HTERT RPE-1 (cell line): Measurements from ENCODE around the gene ZNF511.
"Not testable (repeated sequence)": the region's sequence is repeated elsewhere in the genome, so short reads cannot be mapped to it uniquely, and the experiment has no call there.

Source experiments
- in situ Hi-C: fragments of 300-500 bp; cut with MboI; formaldehyde crosslinking; loops from 4 replicates; pipeline ENCODE4 v1.14.3; 2020; ENCODE audit warnings: low sequenced_read_pairs

Gene ZNF511

GRCh38 chr10:133313192-133313591 lies 4.5 kb downstream of the ZNF511 start:
- in situ Hi-C loops, result no loop called here

DNA sequence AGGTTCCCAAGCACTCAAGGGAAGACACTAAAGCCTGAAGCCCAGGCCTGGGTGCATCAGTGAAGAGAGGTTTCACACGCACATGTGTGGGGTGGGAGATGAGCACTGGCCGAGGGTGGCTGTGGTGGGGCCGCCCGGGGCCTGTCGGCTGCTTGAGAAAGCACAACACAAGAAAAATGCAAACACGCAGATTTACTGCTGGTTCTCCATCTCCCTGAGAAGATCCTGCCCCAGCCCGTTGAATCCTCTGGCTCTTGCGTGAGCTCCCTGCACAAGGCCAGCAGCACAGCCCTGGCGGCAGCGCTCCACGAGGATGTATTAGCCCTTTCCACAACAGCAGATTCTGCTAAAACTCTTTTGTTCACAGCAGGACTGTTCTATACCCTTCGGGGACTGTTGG lies 6.2 kb downstream of the ZNF511 start:
- in situ Hi-C loops, result no loop called here

GRCh38 chr10:133315847-133316246 lies 7.1 kb downstream of the ZNF511 start:
- in situ Hi-C loops, result no loop called here

GRCh38 chr10:133316266-133316665 lies 7.6 kb downstream of the ZNF511 start:
- in situ Hi-C loops, result no loop called here

DNA sequence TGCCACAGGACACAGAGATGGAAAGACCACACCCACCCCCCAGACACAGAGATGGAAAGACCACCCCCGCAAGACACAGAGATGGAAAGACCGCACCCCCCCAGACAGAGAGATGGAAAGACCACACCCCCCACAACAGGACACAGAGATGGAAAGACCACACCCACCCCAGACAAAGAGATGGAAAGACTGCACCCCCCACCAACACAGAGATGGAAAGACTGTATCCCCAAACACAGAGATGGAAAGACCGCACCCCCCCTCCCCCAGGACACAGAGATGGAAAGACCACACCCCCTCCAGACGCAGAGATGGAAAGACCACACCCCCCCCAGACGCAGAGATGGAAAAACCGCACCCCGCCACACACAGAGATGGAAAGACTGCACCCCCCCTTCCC lies 8.0 kb downstream of the ZNF511 start:
- in situ Hi-C loops, result no loop called here

GRCh38 chr10:133318494-133319127 lies 9.9 kb downstream of the ZNF511 start:
- in situ Hi-C loops, result no loop called here

GRCh38 chr10:133320852-133321422 lies 12.2 kb downstream of the ZNF511 start:
- in situ Hi-C loops, result not testable (repeated sequence)

DNA sequence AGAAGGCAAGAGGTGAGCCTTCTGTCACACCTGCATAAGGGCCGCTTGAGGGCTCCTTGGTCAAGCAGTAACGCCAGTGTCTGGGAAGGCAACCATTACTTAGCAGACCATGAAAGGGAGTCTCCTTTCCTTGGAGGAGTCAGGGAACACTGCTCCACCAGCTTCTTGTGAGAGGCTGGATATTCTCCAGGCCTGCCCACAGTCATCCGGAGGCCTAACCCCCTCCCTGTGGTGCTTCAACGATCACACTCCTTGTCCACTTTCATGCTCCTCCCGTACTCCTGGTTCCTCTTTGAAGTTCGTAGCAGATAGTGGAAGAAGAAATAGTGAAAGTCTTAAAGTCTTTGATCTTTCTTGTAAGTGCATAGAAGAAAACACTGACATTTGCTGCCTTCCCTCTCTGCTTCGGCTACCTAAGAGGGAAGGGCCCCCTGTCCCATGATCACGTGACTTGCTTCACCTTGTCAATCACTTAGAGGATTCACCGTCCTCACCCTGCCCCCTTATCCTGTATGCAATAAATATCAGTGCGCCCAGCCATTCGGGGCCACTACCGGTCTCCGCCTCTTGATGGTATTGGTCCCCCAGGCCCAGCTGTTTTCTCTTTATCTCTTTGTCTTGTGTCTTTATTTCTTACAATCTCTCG lies 13.5 kb downstream of the ZNF511 start:
- in situ Hi-C loops, result not testable (repeated sequence)

DNA sequence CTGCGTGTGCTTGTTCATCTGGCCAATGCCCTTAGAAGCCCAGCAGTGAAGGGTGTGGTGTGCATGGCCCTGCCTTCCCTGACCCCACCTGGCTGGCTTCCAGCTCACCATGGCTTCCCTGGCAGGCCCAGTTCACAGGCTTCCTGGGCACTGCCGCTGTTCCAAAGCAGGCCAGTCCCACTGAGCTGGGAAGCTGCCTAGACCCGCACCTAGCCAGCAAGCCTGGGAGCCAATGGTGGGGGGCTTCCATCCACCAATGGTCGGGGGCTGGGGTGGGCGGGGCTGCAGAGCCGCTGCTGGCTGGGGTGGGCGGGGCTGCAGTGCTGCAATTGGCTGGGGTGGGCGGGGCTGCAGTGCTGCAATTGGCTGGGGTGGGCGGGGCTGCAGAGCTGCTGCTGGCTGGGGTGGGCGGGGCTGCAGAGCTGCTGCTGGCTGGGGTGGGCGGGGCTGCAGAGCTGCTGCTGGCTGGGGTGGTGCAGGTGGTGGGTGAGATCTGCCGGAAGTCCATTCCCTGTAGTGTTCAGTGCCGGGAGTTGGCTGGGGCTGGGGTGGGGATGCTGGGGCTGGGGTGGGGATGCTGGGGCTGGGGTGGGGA lies 15.6 kb downstream of the ZNF511 start:
- in situ Hi-C loops, result no loop called here

DNA sequence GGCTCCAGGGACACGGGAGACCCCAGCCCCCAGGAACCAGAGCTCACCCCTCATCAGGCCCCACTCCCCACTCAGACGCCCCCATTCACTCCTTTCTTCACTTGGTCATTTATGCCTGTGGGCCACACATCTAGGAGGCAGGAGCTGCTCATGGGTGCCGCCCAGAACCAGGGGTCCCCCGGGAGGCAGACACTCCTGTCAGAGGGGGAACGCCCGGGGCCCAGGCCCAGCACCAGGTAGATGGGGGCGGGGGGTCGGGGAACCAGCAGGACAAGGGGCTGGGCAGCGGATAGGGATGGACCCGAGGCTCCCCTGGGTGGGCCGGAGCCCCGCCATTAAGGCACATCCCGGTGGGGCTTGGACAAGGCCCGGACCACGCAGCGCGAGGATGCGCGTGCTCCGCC lies 16.1 kb downstream of the ZNF511 start:
- in situ Hi-C loops, result no loop called here

DNA sequence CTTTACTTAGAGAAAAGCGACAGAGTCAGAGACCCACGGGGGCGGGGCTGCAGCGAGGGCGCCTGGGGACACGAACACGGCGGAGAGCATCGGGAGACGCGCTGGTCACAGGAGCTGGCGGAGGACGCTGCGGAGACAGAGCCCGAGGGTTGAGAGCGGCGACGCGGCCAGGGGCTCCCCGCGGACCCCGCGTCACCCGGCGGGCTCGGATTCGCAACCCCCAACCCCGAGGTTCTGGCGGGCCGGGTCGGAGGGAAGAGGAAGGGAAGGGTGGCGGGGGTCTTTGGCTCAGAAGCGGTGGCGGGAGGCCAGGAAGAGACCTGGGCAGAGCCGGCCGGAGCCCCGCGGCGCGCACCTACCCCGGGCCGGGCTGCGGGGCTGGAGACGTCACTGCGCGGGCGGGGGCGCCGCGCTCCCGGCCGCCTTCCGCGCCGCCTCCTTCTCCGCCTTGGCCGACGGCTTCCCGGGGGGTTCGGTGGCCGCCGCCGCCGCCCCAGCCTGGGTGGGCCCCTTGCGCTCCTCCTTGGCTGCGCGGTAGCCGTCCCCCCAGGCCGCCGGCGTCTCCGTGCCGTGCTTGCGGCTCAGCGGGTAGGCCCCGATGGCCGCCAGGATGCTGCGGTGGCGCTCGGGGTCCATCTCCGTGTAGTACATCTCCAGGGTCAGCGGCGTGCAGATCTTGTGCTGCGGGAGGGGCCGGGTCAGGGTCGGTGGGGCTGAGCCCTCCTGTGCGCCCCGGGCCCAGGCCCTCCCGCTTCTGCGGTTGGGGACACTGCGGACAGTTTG lies 16.9 kb downstream of the ZNF511 start:
- in situ Hi-C loops, result no loop called here

DNA sequence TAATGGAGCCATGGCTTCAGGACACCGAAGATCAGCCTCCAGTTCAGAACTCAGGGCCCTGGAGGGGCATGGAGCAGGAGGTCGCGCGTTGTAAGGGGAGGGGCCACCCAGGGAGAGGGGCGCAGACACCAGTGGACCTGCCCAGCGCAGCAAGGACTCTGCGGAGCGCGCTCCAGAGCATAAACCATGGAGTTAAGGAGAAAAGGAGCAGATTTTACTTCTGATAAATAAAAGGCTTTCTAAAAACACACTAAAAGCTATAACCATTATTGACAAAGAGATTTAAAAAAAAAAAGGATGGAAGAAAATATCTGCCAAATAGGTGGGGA lies 17.5 kb downstream of the ZNF511 start:
- in situ Hi-C loops, result no loop called here

DNA sequence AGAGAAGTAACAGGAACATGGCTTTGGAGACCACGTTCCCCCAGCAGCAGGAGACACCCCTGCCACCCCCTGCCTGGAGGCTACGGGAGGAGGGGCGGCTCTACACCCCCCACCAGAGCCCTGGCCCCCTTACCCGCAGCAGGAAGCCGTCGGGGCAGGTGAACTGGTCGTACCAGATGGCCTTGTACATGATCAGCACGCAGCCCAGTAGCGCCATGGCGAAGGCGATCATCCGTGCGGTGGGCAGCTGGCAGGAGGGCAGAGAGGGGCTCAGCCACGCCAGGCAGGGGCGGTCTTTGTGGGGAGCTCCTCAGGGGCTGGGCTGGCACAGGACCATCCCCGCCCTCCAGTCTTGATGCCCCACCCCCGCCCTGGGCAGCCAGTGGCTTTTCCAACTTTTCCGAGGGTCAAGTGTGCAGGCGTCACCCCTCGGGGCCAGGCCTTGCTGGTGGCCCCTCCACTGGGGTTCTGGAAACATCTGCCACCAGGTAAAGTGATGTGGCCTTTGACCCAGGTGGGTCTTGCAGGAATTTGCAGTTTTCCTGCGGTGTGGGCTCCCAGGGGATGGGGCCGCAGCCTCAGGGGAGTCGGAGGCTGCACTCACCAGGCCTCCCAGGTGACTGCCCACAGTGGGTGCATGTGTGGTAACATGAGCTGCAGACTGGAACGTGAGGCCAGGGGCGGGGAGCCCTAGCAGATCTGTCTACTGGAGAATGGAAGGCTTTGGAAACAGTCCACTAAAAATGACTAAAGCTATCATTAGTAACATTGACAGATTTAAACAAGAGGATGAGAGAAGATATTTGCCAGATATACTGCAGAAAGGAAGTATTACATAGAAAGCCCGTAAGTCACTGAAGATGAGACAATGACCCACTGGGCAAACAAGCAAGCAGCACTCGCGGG lies 18.3 kb downstream of the ZNF511 start:
- in situ Hi-C loops, result no loop called here

DNA sequence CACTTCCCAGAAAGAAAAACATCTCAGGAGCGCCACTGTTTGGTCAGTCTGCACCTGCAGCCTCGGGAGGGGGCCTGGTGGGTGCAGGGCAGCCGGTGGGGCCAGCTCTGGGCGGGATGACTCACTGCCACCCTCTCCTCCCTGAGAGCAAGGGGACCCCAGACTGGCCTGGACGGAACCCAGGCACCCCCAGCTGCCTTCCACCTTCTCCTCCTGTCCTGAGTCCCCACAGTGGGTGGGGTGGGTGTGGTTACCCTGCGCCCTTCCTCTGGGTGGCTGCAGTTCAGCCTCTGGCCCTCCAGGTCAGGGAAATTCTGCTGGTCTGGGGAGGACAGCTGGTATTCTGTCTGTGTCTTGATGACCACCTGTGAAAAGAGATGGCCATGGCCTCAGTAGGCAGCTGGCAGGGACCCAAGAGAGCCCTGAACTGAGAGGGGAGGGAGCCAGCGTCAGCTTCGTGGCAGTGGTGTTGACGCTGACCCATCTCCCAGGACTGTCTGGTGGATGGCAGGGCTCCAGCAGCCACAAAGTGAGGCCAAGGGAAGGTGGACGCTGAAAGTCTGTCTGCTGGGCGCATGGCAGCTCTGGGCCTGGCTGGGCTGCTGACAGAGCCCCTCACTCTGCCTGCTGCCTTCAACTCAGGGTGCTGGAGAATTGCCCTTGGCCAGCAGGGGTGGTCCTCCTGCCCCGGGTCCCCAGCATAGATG lies 19.1 kb downstream of the ZNF511 start:
- in situ Hi-C loops, result no loop called here

GRCh38 chr10:133328358-133329343 lies 19.9 kb downstream of the ZNF511 start:
- in situ Hi-C loops, result no loop called here

DNA sequence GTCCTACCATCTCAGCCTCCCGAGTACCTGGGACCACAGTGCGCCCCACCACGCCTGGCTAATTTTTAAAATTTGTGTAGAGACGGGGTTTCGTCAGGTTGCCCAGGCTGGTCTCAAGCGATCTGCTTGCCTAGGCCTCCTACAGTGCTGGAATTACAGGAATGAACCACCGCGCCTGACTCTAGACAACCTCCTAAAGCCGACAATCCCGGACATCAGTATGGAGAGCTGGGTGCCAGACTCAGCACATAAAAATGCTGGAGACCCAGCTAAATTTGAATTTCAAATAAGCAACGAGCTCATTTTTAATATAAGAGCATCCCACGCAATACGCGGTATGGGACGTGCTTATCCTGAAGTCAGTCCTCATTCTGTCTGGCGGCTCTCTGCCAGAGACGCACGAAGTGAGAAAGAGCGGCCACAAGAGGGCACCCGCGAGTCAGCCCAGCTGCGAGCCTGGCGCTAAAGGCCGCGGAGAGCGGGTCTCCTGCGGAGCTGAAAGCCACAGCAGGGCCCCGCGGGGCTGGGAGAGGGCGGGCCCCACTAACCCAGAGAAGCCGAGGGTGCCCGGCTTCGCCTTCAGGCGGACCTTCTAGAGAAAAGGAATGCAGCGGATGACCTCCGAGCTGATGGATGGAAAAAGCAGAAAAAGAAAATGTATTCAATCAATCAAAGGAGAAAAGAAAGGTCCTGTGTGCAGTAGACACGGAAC lies 20.9 kb downstream of the ZNF511 start:
- in situ Hi-C loops, result no loop called here

DNA sequence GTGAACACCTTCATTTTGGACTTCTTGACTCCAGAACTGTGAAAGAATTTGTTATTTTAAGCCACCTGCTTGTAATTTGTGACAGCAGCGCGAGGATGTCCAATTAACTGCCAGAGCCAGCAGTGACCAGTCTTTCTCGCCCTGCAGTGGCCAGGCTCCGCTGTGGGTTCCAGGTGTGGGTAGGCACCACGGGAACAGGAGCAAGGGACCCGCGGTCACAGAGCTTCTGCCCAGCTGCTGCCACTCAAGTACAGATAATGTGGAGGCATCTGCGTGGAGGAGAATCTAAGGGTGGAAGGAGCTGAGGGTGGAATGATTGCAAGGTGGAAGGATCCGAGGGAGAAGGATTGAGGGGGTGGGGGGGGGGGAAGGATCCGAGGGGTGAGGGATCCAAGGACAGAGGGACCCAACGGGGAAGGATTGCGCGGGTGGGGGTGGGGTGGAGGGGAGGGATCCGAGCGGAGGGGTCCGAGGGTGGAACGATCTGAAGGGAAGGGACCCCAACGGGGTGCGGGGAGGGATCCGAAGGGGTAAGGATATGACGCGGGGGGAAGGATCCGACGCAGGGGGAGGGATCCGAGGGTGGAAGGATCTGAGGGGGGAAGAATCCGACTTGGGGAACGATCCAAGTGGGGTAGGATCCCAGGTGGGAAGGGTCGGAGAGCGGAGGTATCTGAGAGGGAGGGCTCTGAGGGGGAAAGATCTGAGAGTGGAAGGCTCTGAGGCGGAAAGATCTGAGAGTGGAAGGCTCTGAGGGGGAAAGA lies 24.4 kb downstream of the ZNF511 start:
- in situ Hi-C loops, result no loop called here
